GM21381 (cell line): ENCODE measurements around the gene APOBEC3A.
"Not testable (repeated sequence)": the region's sequence is repeated elsewhere in the genome, so short reads cannot be mapped to it uniquely, and the experiment has no call there.

Source experiments
- ATAC-seq: cut with Tn5 transposase; IDR thresholded peaks from one replicate; pipeline ENCODE4 v1.9.1; 2021; ENCODE audit warnings: mild to moderate bottlenecking, moderate library complexity; ENCODE audit not compliant: unreplicated experiment

The APOBEC3A gene

GRCh38 chr22:38957808-38958650 lies 620 bp downstream of the APOBEC3A start:
- no peak for ATAC-seq

DNA sequence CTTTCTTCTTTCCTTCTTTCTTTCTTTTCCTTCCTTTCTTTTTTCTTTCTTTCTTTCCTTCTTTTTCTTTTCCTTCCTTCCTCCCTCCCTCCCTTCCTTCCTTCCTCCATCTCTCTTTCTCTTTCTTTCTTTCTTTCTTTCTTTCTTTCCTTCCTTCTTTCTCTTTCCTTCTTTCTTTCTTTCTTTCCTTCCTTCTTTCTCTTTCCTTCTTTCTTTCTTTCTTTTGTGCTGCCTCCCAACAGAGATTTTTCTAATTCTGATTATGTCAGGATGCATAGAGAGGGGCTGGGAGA lies 1.2 kb downstream of the APOBEC3A start:
- ATAC-seq, result not testable (repeated sequence)

- no peak for ATAC-seq
Measured at GRCh38 chr22:38959590-38959989, 2.2 kb downstream of the APOBEC3A start.

GRCh38 chr22:38960673-38961072 lies 3.3 kb downstream of the APOBEC3A start:
- not testable (repeated sequence) for ATAC-seq

DNA sequence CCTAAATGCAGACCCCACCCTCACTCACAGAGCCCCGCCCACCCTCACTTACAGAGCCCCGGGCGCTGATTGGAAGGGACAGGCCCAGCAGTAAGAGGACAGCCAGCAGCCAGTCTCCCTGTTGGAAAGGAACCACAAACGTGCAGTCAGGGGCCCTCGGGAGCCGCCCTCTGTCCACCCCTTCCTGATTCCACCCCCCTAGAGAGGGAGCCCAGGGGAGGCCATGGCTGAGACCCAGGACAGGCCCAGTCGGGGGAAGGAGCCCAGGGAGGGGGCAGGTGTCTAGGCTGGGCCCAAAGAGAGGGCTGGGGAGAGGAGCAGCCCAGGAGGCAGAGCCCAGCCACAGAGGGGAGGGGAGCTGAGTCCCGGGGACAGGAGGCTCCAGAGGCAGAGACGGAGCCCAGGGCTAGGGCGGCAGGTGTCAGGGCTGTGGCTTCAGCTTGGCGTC lies 5.9 kb downstream of the APOBEC3A start:
- not testable (repeated sequence) for ATAC-seq

GRCh38 chr22:38963872-38964271 lies 6.5 kb downstream of the APOBEC3A start:
- no peak for ATAC-seq

DNA sequence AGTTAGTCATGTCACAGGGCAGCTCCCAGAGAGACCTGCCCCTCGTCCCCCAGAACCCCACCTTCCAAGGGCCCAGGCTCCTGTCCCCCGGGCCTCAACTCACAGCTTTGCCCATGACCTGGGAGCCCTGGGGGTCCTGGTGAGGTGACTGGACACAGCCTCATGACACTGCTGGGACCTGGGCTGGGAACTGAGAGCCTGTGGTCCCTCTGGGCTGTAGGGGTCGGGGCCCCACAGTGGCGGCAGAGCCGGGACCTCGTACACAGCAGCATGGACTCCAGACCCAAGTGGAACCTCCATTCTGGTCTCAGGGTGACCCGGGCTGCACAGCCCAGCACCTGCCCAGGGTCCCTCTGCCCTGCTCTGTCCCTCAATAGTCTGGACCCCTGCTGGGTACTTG lies 6.9 kb downstream of the APOBEC3A start:
- ATAC-seq, result no peak

DNA sequence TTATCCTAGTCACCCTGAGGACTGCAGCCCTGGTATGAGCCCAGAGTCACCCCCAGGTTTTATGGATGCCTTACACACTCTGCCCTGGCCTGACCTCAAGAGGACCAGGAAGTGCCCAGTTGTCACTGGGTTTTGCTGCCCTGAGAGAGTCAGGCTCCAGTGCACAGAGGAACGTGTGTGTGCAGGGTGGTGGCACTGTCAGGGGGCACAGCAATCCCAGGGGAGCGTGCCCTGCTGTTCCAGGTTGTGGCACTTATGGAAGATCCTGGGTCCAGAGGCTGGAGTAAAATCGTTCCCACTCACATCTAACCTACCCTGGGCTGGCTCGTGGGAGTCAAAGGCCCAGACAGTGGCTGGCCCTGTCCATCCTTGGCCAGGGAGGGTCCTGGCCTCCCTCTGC lies 7.6 kb downstream of the APOBEC3A start:
- no peak for ATAC-seq

DNA sequence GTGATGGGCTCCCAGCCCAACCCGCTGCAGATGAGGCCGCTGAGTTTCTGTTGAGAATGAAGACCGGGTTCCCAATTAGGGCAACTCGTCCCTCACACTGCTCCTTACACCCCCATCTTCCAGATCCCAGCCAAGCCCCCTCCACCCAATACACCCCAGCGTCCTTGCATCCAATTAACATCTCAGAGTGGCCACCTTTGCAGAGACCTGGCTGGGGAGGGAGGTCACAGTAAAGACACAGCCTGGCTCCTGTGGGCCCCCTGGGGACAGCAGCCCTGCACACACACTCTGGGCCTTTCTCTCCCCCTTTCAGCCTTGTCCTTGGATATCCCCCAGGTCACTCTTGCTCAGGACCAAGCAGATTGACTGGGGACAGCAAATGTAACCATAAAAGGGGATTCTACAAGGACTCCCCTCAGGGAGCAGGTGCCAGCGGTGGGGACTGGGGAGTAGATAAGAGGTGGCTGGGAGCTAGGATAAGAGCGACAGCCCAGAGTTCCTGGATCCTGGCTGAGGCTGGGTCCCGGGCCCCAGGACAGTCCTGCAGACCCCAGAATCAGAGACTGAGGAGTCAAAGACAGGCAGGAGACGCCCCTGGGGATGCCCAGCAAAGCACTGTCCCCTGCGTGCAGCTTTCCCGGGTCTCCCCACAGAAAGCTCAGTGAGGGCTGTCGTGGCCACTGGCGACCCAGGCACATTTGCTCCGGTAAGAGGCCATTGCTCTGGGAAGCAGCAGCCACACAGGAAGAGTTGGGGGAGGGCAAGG lies 8.4 kb downstream of the APOBEC3A start:
- no peak for ATAC-seq

DNA sequence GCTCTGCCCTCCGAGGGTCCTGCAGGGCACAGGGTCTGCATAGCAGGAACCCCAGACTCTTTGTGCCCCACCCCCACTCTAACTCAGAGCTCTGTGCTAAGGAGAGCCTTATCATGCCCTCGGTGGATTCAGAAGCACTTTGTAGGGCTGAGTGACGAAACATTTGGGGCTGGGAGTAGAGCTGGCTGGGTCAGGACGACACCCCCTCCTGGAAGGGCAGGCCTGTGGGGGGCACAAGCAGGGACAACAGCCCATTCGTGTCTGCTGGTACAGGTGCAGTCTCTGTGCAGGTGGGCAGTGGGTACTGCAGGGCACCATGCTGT lies 8.9 kb downstream of the APOBEC3A start:
- ATAC-seq, result no peak

DNA sequence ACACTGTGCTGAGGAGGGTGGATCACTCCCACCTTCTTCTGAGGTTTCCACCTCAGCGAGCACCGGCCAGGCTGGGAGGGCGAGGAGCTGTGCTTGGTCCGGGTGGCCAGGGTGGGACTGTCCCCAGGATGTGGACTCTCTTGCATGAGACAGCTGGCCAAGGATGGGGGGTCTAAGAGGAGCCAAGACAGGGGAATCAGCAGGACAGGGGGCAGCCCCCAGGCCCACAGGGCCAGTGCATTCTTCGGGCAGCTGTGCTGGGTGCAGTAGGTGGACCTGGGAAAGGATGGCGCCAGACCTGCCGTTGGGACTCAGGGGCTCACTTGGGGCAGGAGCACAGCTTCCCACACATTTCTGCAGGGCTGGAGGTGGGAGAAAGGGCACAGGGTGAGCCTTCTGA lies 9.5 kb downstream of the APOBEC3A start:
- ATAC-seq, result no peak

DNA sequence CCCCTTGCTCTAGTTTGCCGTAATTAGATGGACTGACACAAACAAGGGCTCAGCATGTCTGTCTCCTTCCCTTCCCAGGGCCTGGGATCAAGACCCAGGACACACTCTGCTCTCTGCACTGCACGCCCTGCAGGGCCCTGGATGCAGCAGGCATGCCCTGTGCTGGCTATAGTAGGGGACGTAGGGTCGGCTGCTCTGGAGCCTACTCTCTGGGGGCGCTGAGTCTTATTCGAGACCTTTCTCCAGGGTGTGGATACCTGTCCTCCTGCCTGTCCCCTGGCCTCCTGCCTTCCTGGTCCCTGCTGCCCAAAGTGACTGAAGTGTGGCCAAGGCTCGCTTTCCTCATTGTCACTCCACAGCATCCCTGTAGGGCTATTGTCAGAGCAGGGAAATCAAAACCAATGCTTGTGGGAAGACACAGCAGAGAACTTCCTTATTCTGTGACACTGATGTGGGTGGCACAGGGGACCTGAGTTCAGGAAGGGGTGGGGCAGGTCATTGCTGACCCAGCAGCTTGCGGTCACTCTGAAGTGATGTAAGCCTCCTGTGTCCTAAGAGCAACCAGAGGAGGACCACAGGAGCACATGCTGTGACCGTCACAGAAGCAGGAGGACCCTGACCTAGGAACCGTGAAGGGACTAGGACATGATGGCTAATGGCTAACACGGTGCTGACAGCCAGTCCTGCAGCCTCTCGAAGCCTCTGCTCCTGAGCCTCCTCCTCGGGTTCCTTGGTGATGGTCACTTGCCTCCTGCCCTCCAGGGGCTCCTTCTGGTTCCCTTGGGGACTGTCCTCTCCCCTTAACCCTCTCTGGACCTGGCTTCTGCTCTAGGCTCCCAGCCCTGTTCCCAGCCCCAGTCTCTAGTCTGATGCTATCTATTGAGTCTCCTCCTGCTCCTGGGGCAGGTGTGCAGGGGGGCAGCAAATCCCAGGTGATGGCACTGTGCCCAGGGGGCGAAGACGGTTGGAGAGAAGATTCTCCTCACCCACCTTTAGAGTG lies 10.3 kb downstream of the APOBEC3A start:
- ATAC-seq, result no peak

DNA sequence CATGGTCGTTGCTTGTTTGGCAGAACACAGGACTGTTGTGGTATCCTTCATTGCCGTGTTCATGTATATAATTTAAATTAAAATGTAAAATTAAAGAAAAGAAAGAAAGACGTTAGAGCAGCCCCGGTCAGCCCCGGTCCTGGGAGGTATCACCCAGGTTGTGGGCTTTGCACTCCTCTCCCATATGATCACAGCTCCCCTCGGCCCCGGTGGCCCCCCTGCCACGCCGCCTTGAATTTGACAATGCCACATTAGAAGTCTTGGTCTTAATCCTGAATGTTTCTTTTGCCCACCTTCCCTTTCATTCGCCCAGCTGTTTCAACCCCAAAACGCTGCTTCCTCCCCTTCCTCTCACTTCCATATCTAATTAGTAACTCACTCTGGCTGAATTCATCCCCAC lies 11.4 kb downstream of the APOBEC3A start:
- no peak for ATAC-seq

DNA sequence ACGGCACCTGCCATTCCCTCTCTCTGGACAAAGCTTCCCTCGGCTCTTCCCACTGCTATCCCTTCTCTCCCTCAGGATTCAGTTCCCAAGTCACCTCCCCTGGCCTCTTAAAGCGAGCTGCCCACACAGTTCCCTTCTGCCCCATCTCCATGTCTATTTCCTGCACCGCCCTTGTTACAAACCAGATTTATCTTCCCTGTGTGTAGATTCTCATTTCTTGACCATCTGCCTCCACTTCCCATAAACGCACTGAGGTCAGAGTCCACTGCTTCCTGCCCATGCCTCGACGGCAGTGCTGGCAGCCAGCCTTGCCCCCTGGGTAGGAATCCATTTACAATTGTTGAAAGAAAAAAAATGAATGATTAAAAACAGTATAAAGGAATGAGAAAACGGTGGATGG lies 13.1 kb downstream of the APOBEC3A start:
- no peak for ATAC-seq

- no peak for ATAC-seq
Measured at GRCh38 chr22:38971202-38971601, 13.8 kb downstream of the APOBEC3A start.

DNA sequence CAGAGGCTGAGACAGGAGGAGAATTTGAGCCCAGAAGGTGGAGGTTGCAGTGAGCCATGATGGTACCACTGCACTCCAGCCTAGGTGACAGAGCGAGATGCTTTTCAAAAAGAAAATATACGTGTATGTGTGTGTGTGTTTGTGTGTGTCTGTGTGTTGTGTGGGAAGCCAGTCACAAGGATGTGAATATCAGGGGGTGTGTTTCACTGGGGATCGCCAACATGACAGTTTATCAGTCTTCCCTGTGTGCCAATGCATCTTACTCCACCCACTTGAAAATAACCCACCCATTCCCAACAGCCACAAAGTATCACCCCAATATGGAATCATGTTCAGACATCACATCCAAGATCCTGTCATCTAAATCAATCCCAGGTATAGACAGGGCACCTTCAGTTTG lies 14.4 kb downstream of the APOBEC3A start:
- ATAC-seq, result no peak

- ATAC-seq, result no peak
Measured at GRCh38 chr22:38972558-38972957, 15.1 kb downstream of the APOBEC3A start.

DNA sequence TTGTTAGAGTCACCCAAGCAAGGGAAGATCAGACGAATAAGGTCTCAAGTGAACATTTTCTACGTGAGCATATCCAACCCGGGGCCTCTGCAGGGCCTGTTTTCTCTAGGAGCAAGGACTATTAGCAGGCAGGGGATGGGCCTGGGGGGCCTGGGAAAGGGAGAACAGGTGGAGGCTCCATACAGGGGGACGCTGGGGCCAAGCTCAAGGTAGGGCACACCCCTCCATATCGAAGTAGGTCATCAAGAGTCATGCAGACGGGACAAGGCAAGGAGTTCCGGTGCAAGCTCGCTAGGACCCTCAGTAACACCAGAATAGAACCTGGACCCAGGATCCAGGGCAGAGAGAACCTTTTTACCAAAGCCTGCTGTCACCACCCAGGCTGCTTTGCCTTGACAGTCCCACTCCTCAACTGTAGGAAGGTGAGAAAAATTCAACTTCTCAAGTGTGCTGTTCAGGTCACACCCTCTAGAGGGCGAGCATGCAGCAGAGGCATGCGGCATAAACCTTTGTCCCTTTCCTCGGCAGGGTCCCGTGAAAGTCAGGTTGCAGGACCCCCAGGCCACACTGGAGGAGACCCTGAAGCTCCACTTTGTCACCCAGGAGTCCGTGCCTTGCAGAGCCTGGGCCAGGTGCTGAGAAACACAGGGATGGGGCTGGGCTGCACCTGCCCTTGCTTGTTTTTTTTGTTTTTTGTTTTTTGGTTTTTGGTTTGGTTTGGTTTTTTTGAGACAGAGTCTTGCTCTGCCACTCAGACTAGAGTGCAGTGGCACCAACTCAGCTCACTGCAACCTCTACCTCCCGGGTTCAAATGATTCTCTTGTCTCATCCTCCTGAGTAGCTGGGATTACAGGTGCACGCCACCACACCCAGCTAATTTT lies 16.1 kb downstream of the APOBEC3A start:
- ATAC-seq, result no peak

DNA sequence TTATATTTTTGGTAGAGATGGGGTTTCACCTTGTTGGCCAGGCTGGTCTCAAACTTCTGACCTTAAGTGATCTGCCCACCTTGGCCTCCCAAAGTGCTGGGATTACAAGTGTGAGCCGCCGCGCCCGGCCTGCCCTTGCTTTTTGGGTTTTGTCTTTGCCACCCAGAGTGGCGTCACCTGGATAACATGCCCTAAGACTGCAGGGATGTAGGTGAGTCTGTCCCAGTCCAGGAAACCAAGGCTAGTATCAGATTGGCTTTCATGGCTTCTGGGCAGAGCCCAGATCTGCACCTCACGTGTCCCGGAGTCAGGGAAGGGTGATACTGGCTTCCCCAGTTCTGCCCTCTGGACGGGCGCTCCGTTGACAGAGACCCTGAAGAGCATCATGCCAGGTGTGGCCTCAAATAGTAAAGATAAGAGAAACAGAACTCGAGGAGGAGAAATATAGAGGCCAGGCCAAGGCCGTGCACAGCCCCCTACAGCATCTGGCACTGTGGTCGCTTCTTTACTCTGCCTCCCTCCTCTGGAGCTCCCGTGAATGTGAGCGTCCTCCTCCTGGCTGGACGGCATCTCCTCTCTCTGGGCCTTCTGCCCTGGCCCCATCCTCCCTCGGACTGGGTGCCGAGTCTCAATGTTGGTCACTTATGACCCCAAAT lies 16.9 kb downstream of the APOBEC3A start:
- ATAC-seq, result no peak

DNA sequence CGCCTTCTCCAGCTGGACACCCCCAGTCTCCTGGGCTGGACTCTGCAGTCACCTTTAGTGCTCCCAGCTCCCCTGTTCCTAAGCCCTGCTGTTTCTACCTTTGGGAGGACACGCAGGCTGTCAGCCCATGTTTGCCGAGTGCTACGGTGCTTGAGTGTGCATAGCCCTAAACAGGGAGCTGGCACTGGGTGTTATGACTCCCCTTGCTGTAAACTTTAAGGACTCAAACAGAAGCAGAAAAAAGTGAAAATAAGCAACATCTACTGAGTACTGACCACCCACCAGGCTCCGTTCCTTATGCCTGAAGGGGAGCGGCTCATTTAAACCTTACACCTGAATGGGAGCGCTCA lies 17.4 kb downstream of the APOBEC3A start:
- ATAC-seq, result no peak
